Measurements from ENCODE around the gene AKR1A1.

DNA sequence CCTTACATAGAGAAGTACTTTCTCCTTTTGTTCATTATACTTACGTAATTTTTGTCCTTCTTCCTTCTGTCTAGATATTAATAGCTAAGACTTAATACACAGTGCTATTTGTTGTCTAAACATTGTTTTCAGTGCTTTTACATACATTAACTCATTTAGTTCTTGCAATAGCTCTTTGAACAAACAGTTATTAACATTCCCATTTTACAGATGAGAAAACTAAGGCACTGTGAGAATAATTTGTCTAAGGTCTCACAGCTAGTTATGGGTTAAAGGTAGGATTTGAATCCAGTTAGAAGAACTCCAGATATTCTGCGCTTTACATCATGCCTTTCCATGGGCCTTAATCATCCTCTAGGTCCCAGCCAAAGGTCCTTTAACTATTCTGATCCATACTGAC is 53.6 kb downstream of the AKR1A1 start:
- TF ChIP-seq, protein P1, sequence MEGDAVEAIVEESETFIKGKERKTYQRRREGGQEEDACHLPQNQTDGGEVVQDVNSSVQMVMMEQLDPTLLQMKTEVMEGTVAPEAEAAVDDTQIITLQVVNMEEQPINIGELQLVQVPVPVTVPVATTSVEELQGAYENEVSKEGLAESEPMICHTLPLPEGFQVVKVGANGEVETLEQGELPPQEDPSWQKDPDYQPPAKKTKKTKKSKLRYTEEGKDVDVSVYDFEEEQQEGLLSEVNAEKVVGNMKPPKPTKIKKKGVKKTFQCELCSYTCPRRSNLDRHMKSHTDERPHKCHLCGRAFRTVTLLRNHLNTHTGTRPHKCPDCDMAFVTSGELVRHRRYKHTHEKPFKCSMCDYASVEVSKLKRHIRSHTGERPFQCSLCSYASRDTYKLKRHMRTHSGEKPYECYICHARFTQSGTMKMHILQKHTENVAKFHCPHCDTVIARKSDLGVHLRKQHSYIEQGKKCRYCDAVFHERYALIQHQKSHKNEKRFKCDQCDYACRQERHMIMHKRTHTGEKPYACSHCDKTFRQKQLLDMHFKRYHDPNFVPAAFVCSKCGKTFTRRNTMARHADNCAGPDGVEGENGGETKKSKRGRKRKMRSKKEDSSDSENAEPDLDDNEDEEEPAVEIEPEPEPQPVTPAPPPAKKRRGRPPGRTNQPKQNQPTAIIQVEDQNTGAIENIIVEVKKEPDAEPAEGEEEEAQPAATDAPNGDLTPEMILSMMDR (IDR thresholded peaks at IDR 0.05; ENCODE audit: insufficient read depth, low read length, poor library complexity, severe bottlenecking): no peak
- TF ChIP-seq EZH2phosphoT487 (conservative IDR thresholded peaks at IDR 0.05; ENCODE audit: low read length): no peak

Measured in SU-DHL-6 (cell line).